ENCODE data around the gene TMEM115. TPM values are rescaled to one million over a fixed set of nuclear protein-coding genes. Genes with fewer than 3 reads are reported as not detected.

The TMEM115 gene
- total and polyA plus RNA-seq, 2 of the 13 experiments (the other 11 are each of a cell fraction or from before 2014, with no cell fraction given) = 22.1 to 30.7 TPM

GRCh38 chr3:50350527-50351322 is 8.6 kb downstream of the TMEM115 start, which contains the start of the genes CYB561D2 and NPRL2 (continued):
- peak; percentile 77; the same call in 1 of the 2 replicates for TF ChIP-seq ZNF292 (CRISPR knock-in tag; IDR thresholded peaks at IDR 0.05; ENCODE audit: borderline replicate concordance, low read depth)
- TF ChIP-seq, protein P1, sequence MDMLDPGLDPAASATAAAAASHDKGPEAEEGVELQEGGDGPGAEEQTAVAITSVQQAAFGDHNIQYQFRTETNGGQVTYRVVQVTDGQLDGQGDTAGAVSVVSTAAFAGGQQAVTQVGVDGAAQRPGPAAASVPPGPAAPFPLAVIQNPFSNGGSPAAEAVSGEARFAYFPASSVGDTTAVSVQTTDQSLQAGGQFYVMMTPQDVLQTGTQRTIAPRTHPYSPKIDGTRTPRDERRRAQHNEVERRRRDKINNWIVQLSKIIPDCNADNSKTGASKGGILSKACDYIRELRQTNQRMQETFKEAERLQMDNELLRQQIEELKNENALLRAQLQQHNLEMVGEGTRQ (IDR thresholded peaks at IDR 0.05; ENCODE audit: low read depth, low read length) = no peak
- TF ChIP-seq, protein P1 (CRISPR knock-in tag; IDR thresholded peaks at IDR 0.05; ENCODE audit: borderline replicate concordance) = peak; percentile 35; the same call in 1 of the 2 replicates
- no peak for TF ChIP-seq ZNF468 (CRISPR knock-in tag; IDR thresholded peaks at IDR 0.05)
- peak; percentile 88 for TF ChIP-seq ZBTB7A (CRISPR knock-in tag; IDR thresholded peaks at IDR 0.05)
- peak; percentile 98 for TF ChIP-seq CENPT (CRISPR knock-in tag; IDR thresholded peaks at IDR 0.05; ENCODE audit: low read depth)
- TF ChIP-seq KMT2B (CRISPR knock-in tag; IDR thresholded peaks at IDR 0.05) = peak; percentile 91
- TF ChIP-seq SMARCE1 (IDR thresholded peaks at IDR 0.05; ENCODE audit: borderline replicate concordance) = no peak
- TF ChIP-seq ZNF546 (CRISPR knock-in tag; conservative IDR thresholded peaks at IDR 0.05) = peak; percentile 98
- peak; percentile 90 for TF ChIP-seq ZFP91 (CRISPR knock-in tag; IDR thresholded peaks at IDR 0.05; ENCODE audit: borderline replicate concordance)
- TF ChIP-seq ZNF337 (CRISPR knock-in tag; IDR thresholded peaks at IDR 0.05; ENCODE audit: borderline replicate concordance, low read depth) = peak; percentile 70; the same call in 1 of the 2 replicates
- TF ChIP-seq MAF1 (CRISPR knock-in tag; IDR thresholded peaks at IDR 0.05; ENCODE audit: borderline replicate concordance) = peak; percentile 37; the same call in 1 of the 2 replicates
- TF ChIP-seq CEBPB (IDR thresholded peaks at IDR 0.05; ENCODE audit: borderline replicate concordance, low read depth, low read length) = no peak
- no peak for TF ChIP-seq ZNF10 (CRISPR knock-in tag; IDR thresholded peaks at IDR 0.05; ENCODE audit: borderline replicate concordance, low read depth)
- TF ChIP-seq HBP1 (CRISPR knock-in tag; IDR thresholded peaks at IDR 0.05; ENCODE audit: low read depth) = no peak; the same call in none of the 2 replicates
- TF ChIP-seq, protein P2, sequence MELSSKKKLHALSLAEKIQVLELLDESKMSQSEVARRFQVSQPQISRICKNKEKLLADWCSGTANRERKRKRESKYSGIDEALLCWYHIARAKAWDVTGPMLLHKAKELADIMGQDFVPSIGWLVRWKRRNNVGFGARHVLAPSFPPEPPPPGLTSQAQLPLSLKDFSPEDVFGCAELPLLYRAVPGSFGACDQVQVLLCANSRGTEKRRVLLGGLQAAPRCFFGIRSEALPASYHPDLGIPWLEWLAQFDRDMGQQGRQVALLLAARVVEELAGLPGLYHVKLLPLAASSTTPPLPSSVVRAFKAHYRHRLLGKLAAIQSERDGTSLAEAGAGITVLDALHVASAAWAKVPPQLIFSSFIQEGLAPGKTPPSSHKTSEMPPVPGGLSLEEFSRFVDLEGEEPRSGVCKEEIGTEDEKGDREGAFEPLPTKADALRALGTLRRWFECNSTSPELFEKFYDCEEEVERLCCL (CRISPR knock-in tag; IDR thresholded peaks at IDR 0.05; ENCODE audit: borderline replicate concordance) = peak; percentile 94
- TF ChIP-seq, protein P3, sequence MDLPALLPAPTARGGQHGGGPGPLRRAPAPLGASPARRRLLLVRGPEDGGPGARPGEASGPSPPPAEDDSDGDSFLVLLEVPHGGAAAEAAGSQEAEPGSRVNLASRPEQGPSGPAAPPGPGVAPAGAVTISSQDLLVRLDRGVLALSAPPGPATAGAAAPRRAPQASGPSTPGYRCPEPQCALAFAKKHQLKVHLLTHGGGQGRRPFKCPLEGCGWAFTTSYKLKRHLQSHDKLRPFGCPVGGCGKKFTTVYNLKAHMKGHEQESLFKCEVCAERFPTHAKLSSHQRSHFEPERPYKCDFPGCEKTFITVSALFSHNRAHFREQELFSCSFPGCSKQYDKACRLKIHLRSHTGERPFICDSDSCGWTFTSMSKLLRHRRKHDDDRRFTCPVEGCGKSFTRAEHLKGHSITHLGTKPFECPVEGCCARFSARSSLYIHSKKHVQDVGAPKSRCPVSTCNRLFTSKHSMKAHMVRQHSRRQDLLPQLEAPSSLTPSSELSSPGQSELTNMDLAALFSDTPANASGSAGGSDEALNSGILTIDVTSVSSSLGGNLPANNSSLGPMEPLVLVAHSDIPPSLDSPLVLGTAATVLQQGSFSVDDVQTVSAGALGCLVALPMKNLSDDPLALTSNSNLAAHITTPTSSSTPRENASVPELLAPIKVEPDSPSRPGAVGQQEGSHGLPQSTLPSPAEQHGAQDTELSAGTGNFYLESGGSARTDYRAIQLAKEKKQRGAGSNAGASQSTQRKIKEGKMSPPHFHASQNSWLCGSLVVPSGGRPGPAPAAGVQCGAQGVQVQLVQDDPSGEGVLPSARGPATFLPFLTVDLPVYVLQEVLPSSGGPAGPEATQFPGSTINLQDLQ (CRISPR knock-in tag; IDR thresholded peaks at IDR 0.05) = no peak; the same call in 1 of the 2 replicates
- no peak for TF ChIP-seq NFE2 (CRISPR knock-in tag; IDR thresholded peaks at IDR 0.05)
- no peak for TF ChIP-seq ZBTB7B (CRISPR knock-in tag; IDR thresholded peaks at IDR 0.05)

All from HepG2 (cell line).